Vagina (tissue), 2 donors: ENCODE measurements around the gene CRELD2.

Source experiments
- CTCF ChIP-seq, 3 experiments: fragments of 450-650 bp in 2 of 3; fragments of 200-600 bp in 1 of 3; sonication (generic) in 1 of 3; IDR thresholded peaks; one replicate each; pipeline ENCODE4 v1.5.1; 2017 to 2019; ENCODE audit warnings: antibody characterized with exemption in 3 of 3, mild to moderate bottlenecking in 2 of 3, moderate library complexity in 2 of 3
- POLR2A ChIP-seq, 2 donors: fragments of 450-650 bp; IDR thresholded peaks; one replicate each; pipeline ENCODE4 v1.6.1; 2017; ENCODE audit warnings: antibody characterized with exemption in 2 of 2, mild to moderate bottlenecking in 2 of 2, moderate library complexity in 2 of 2
- POLR2AphosphoS5 ChIP-seq, 2 donors: sonication (generic); formaldehyde crosslinking; IDR thresholded peaks; one replicate each; pipeline ENCODE4 v1.9.0; 2017; ENCODE audit warnings: antibody characterized with exemption in 2 of 2, mild to moderate bottlenecking in 2 of 2, low read depth in 1 of 2; ENCODE audit not compliant: insufficient read depth in 1 of 2

- TF ChIP-seq CTCF (IDR thresholded peaks at IDR 0.05) = no peak
- no peak for TF ChIP-seq POLR2A (IDR thresholded peaks at IDR 0.05)
- no peak for TF ChIP-seq POLR2AphosphoS5 (IDR thresholded peaks at IDR 0.05; ENCODE audit: insufficient read depth in 1 of 2, low read depth in 1 of 2)
These were observed 33.2 kb downstream of the CRELD2 start for GRCh38 chr22:49951678-49951985.
